IMR-90 (cell line): Measurements from ENCODE around the gene INTU. TPM values are rescaled to one million over a fixed set of nuclear protein-coding genes. Genes with fewer than 3 reads are reported as not detected.

Experiments
- ATAC-seq: fragments of 200-7000 bp; cut with Tn5 transposase; 2 replicates; pipeline ENCODE4 v1.9.1; 2020; ENCODE audit warnings: low read depth, mild to moderate bottlenecking, moderate library complexity
- BruUV-seq: library from RNA; stranded (reverse); fragments of 400-500 nt; replicated peaks from 2 replicates; lab custom pipeline; 2021; lab: Mats Ljungman, UMichigan
- CTCF ChIA-PET: fragments of 300-600 bp; formaldehyde crosslinking; extraction: SDS; loops from one replicate; lab custom pipeline; 2021; ENCODE audit warnings: antibody characterized with exemption; lab: Yijun Ruan, JAX
- POLR2A ChIA-PET: fragments of 300-600 bp; sonication (Branson Sonifier 250); formaldehyde crosslinking; loops from one replicate; lab custom pipeline; 2022; ENCODE audit warnings: antibody characterized with exemption; ENCODE audit not compliant: unreplicated experiment; lab: Charles Lee
- DNase-seq: peaks from one replicate; pipeline ENCODE4 v3.0.0; 2013
- H2AFZ ChIP-seq: replicated peaks from 2 replicates; pipeline ENCODE3; 2013; ENCODE audit warnings: low read length, mild to moderate bottlenecking; ENCODE audit not compliant: poor library complexity
- H2AK5ac ChIP-seq: 2 replicates; pipeline ENCODE4 v1.6.1; 2013; ENCODE audit warnings: low read depth, low read length, inconsistent platforms
- H2AK9ac ChIP-seq: replicated peaks from 2 replicates; pipeline ENCODE3; 2013; ENCODE audit warnings: mild to moderate bottlenecking, low read depth, low read length, moderate library complexity; ENCODE audit not compliant: poor library complexity
- H2BK120ac ChIP-seq: 2 replicates; pipeline ENCODE4 v1.6.1; 2013; ENCODE audit warnings: low read depth, low read length, inconsistent platforms
- H2BK15ac ChIP-seq: 3 replicates; pipeline ENCODE4 v1.6.1; 2013; ENCODE audit warnings: low read depth, low read length, inconsistent platforms
- H2BK20ac ChIP-seq: 2 replicates; pipeline ENCODE4 v1.6.1; 2013; ENCODE audit warnings: low read depth, mild to moderate bottlenecking, inconsistent platforms, low read length, moderate library complexity
- H2BK5ac ChIP-seq: 2 replicates; pipeline ENCODE4 v1.6.1; 2013; ENCODE audit warnings: mild to moderate bottlenecking, low read depth, low read length, inconsistent platforms; ENCODE audit not compliant: poor library complexity, severe bottlenecking
- H3K14ac ChIP-seq: replicated peaks from 2 replicates; pipeline ENCODE4 v1.6.1; 2013; ENCODE audit warnings: low read depth, low read length, inconsistent platforms
- H3K18ac ChIP-seq: 2 replicates; pipeline ENCODE4 v1.6.1; 2013; ENCODE audit warnings: low read depth, low read length, control low read depth
- H3K23ac ChIP-seq: 2 replicates; pipeline ENCODE4 v1.6.1; 2013; ENCODE audit warnings: low read depth, low read length, inconsistent platforms
- H3K27ac ChIP-seq: 2 replicates; pipeline ENCODE4 v1.5.1; 2013; ENCODE audit warnings: mild to moderate bottlenecking, control low read depth, low read length; ENCODE audit not compliant: insufficient read depth
- H3K27me3 ChIP-seq: 2 replicates; pipeline ENCODE4 v1.6.1; 2013; ENCODE audit warnings: low read length; ENCODE audit not compliant: control insufficient read depth, insufficient read depth
- H3K36me3 ChIP-seq: 2 replicates; pipeline ENCODE4 v1.6.1; 2013; ENCODE audit warnings: low read length, mixed read lengths; ENCODE audit not compliant: control insufficient read depth, insufficient read depth
- H3K4ac ChIP-seq: 2 replicates; pipeline ENCODE4 v1.6.1; 2013; ENCODE audit warnings: low read depth, low read length, inconsistent platforms
- H3K4me1 ChIP-seq: 2 replicates; pipeline ENCODE4 v1.6.1; 2013; ENCODE audit warnings: low read length, mixed read lengths; ENCODE audit not compliant: control insufficient read depth, insufficient read depth
- H3K4me2 ChIP-seq: 2 replicates; pipeline ENCODE4 v1.6.1; 2013; ENCODE audit warnings: low read depth, mild to moderate bottlenecking, control low read depth, low read length, moderate library complexity
- H3K4me3 ChIP-seq: 2 replicates; pipeline ENCODE4 v1.5.1; 2013; ENCODE audit warnings: low read depth, mild to moderate bottlenecking, control low read depth, low read length, moderate library complexity; ENCODE audit not compliant: insufficient read depth
- H3K56ac ChIP-seq: 2 replicates; pipeline ENCODE4 v1.6.1; 2013; ENCODE audit warnings: low read length, inconsistent platforms; ENCODE audit not compliant: insufficient read depth; ENCODE audit errors: extremely low read depth
- H3K79me1 ChIP-seq, 2 experiments: 2 replicates each; pipeline ENCODE4 v1.6.1; 2013; ENCODE audit warnings: low read length in 2 of 2, inconsistent platforms in 1 of 2, low read depth in 1 of 2
- H3K9ac ChIP-seq: 2 replicates; pipeline ENCODE4 v1.6.1; 2013; ENCODE audit warnings: low read depth, low read length, control low read depth
- H3K9me1 ChIP-seq: 2 replicates; pipeline ENCODE4 v1.6.1; 2013; ENCODE audit warnings: low read length, inconsistent platforms; ENCODE audit not compliant: insufficient read depth
- H3K9me3 ChIP-seq: 2 replicates; pipeline ENCODE4 v1.6.1; 2013; ENCODE audit warnings: low read length; ENCODE audit not compliant: control insufficient read depth, insufficient read depth
- H4K20me1 ChIP-seq: 2 replicates; pipeline ENCODE4 v1.6.1; 2013; ENCODE audit warnings: low read length, inconsistent platforms; ENCODE audit not compliant: insufficient read depth
- H4K5ac ChIP-seq: 2 replicates; pipeline ENCODE4 v1.6.1; 2013; ENCODE audit warnings: mild to moderate bottlenecking, low read depth, low read length, control low read depth
- H4K8ac ChIP-seq, 2 experiments: 2 replicates each; pipeline ENCODE4 v1.6.1; 2013; ENCODE audit warnings: low read depth in 2 of 2, low read length in 2 of 2, control low read depth in 1 of 2, inconsistent platforms in 1 of 2
- H4K91ac ChIP-seq: 2 replicates; pipeline ENCODE4 v1.6.1; 2013; ENCODE audit warnings: low read depth, low read length, inconsistent platforms; ENCODE audit not compliant: insufficient read depth
- ELK1 ChIP-seq: fragments of 150-350 bp; IDR thresholded peaks from 2 replicates; pipeline ENCODE4 v1.6.1; 2016; ENCODE audit warnings: low read depth, mild to moderate bottlenecking, low read length, moderate library complexity, borderline replicate concordance
- MXI1 ChIP-seq: IDR thresholded peaks from 2 replicates; pipeline ENCODE4 v1.6.1; 2012; ENCODE audit warnings: low read depth, mild to moderate bottlenecking, low read length, moderate library complexity, borderline replicate concordance
- RCOR1 ChIP-seq: IDR thresholded peaks from 2 replicates; pipeline ENCODE4 v1.6.1; 2012; ENCODE audit warnings: mild to moderate bottlenecking, low read length, improper control_type of control experiment; ENCODE audit not compliant: insufficient replicate concordance
- USF2 ChIP-seq: fragments of 150-350 bp; IDR thresholded peaks from 2 replicates; pipeline ENCODE4 v1.6.1; 2017; ENCODE audit warnings: mild to moderate bottlenecking, antibody characterized with exemption, low read length, low read depth
- WGBS, 2 experiments: methylation state at CpG; one replicate each; pipeline versions ENCODE4 v1.1.5 to v1.1.7; 2013; ENCODE audit warnings: missing lambda C conversion rate in 2 of 2; ENCODE audit not compliant: insufficient read length in 1 of 2; ENCODE audit errors: extremely low coverage in 2 of 2; 5-methylcytosine and 5-hydroxymethylcytosine counted together
- dilution Hi-C: fragments of 300-500 bp; cut with HindIII; formaldehyde crosslinking; loops from one replicate; pipeline ENCODE4 v1.14.3; 2018; ENCODE audit warnings: low sequenced_read_pairs; ENCODE audit not compliant: unreplicated experiment
- in situ Hi-C: fragments of 300-500 bp; cut with MboI; formaldehyde crosslinking; loops from 3 replicates; pipeline ENCODE4 v1.14.3; 2019; ENCODE audit warnings: low sequenced_read_pairs, inconsistent platforms, mixed read lengths
- intact Hi-C: fragments of 100-400 bp; cut with micrococcal nuclease; formaldehyde crosslinking; loops from 2 replicates; pipeline ENCODE4 v1.10.0; 2022
- polyA plus RNA-seq, 3 experiments: library from polyadenylated mRNA; depleted of rRNA; stranded (reverse); fragments of >200 nt; gene quantifications; 2 replicates each; pipeline ENCODE4 v1.2.3, GENCODE V29; 2012; ENCODE audit warnings: low replicate concordance in 1 of 3
- total RNA-seq: library from RNA; depleted of rRNA; stranded (reverse); fragments of >200 nt; gene quantifications from 2 replicates; pipeline ENCODE4 v1.2.3, GENCODE V29; 2012

INTU gene
- total and polyA plus RNA-seq, 2 of the 4 experiments (the other 2 are of a cell fraction): 6.5 to 10.8 TPM

GRCh38 chr4:127734976-127735375, 102.2 kb downstream of the INTU start:
- ChIA-PET CTCF (no interaction called here), POLR2A (no interaction called here)
- no peaks in the 10 kb centered on the region for H3K79me1 ChIP-seq
- H4K5ac ChIP-seq: no peak overlapping the region
- no peak overlapping the region for H4K8ac ChIP-seq
- no peak overlapping the region for H3K27ac ChIP-seq
- no peaks in the 10 kb centered on the region for H3K9me3 ChIP-seq
- H3K9ac ChIP-seq: no peak overlapping the region
- H2BK20ac ChIP-seq: no peak overlapping the region
- H2AK5ac ChIP-seq: no peak overlapping the region
- no peak for ATAC-seq
- no peak for DNase-seq
- H3K4me1 ChIP-seq: no peaks in the 10 kb centered on the region; the same call in 1 of the 2 replicates
- no TSS peak for BruUV-seq
- H2BK15ac ChIP-seq: no peak overlapping the region
- no peak overlapping the region for H3K14ac ChIP-seq
- H3K4me2 ChIP-seq: no peak overlapping the region
- WGBS, 2 experiments: no CpG with 5 or more reads among the region's 2 CpGs
- H2AFZ ChIP-seq: no peak overlapping the region
- H3K4ac ChIP-seq: no peak overlapping the region
- in situ Hi-C loops (loop anchor here (5.0 kb wide), 1 partner anchor 133 kb away; no protein-coding TSS in a partner anchor), dilution Hi-C loops (no loop called here), intact Hi-C loops (no loop called here)
- H3K9me1 ChIP-seq: no peaks in the 10 kb centered on the region
- H3K27me3 ChIP-seq: peaks cover 4% of the 10 kb centered on the region
- H3K36me3 ChIP-seq: no peaks in the 10 kb centered on the region
- no peak overlapping the region for H3K4me3 ChIP-seq
- H3K18ac ChIP-seq: no peak overlapping the region
- H4K91ac ChIP-seq: no peak overlapping the region
- no peak overlapping the region for H2BK5ac ChIP-seq
- H4K20me1 ChIP-seq: no peaks in the 10 kb centered on the region
- no peak overlapping the region for H2AK9ac ChIP-seq
- no peak overlapping the region for H3K23ac ChIP-seq
- H2BK120ac ChIP-seq: no peak overlapping the region
- H3K56ac ChIP-seq: no peak overlapping the region
- TF ChIP-seq USF2 (no peak), MXI1 (no peak), ELK1 (no peak), RCOR1 (no peak)
